Vagina (tissue), 2 donors: ENCODE results near the gene LSP1. TPM values are rescaled to one million over a fixed set of nuclear protein-coding genes. Genes with fewer than 3 reads are reported as not detected.

Source experiments
- DNase-seq, 2 donors: peaks; one replicate each; pipeline ENCODE4 v3.0.0-alpha.2; 2017; ENCODE audit errors: extremely low spot score in 2 of 2
- H3K27ac ChIP-seq: fragments of 200-600 bp; sonication (generic); one replicate; pipeline ENCODE4 v1.5.1; 2019
- H3K27me3 ChIP-seq: fragments of 200-600 bp; sonication (generic); one replicate; pipeline ENCODE4 v1.5.1; 2019
- H3K36me3 ChIP-seq, 2 donors: fragments of 200-600 bp; sonication (generic); one replicate each; pipeline ENCODE4 v1.5.1; 2017 to 2019
- H3K4me1 ChIP-seq: fragments of 200-600 bp; sonication (generic); one replicate; pipeline ENCODE4 v1.5.1; 2019
- H3K4me3 ChIP-seq, 2 donors: fragments of 200-600 bp; sonication (generic); 1 replicate in 1 of 2; 2 replicates in 1 of 2; pipeline ENCODE4 v1.5.1; 2016 to 2019
- H3K9me3 ChIP-seq: fragments of 200-600 bp; sonication (generic); one replicate; pipeline ENCODE4 v1.5.1; 2019
- CTCF ChIP-seq, 3 experiments: fragments of 450-650 bp in 2 of 3; fragments of 200-600 bp in 1 of 3; sonication (generic) in 1 of 3; IDR thresholded peaks; one replicate each; pipeline ENCODE4 v1.5.1; 2017 to 2019; ENCODE audit warnings: antibody characterized with exemption in 3 of 3, mild to moderate bottlenecking in 2 of 3, moderate library complexity in 2 of 3
- POLR2A ChIP-seq, 2 donors: fragments of 450-650 bp; IDR thresholded peaks; one replicate each; pipeline ENCODE4 v1.6.1; 2017; ENCODE audit warnings: antibody characterized with exemption in 2 of 2, mild to moderate bottlenecking in 2 of 2, moderate library complexity in 2 of 2
- POLR2AphosphoS5 ChIP-seq, 2 donors: sonication (generic); formaldehyde crosslinking; IDR thresholded peaks; one replicate each; pipeline ENCODE4 v1.9.0; 2017; ENCODE audit warnings: antibody characterized with exemption in 2 of 2, mild to moderate bottlenecking in 2 of 2, low read depth in 1 of 2; ENCODE audit not compliant: insufficient read depth in 1 of 2
- intact Hi-C: fragments of 100-400 bp; cut with DNase I; formaldehyde crosslinking; loops from one replicate; pipeline ENCODE4 v1.15.1; 2023
- total RNA-seq: library from RNA; depleted of rRNA; stranded (reverse); fragments of >200 nt; gene quantifications from one replicate; pipeline ENCODE4 v1.2.3, GENCODE V29; 2016

Gene LSP1
- total RNA-seq, 1 donor from 2014 or later, result 32.7 TPM

GRCh38 chr11:1891831-1892115 is 38.9 kb downstream of the LSP1 start, which contains the start of gene PRR33:
Gene PRR33, minus strand, starts transcription at chr11:1891895. Its CDS starts 1,311 bp downstream, at chr11:1890584.
- Histone ChIP-seq H3K9me3 (no peaks in the 10 kb centered on the region), H3K36me3 (peaks cover 0 to 13% of the 10 kb centered on the region in 2 donors), H3K4me1 (peaks cover 27% of the 10 kb centered on the region), H3K27ac (no peak within 1 kb of the TSS), H3K4me3 (no peak within 1 kb of the TSS), H3K27me3 (no peaks in the 10 kb centered on the region)
- TF ChIP-seq CTCF (IDR thresholded peaks at IDR 0.05), result no peak
- TF ChIP-seq POLR2A (IDR thresholded peaks at IDR 0.05), result no peak
- TF ChIP-seq POLR2AphosphoS5 (IDR thresholded peaks at IDR 0.05; ENCODE audit: insufficient read depth in 1 of 2, low read depth in 1 of 2), result no peak
- intact Hi-C loops, result no loop called here
- DNase-seq, result peak in 1 of 2 donors; percentile 85

DNA sequence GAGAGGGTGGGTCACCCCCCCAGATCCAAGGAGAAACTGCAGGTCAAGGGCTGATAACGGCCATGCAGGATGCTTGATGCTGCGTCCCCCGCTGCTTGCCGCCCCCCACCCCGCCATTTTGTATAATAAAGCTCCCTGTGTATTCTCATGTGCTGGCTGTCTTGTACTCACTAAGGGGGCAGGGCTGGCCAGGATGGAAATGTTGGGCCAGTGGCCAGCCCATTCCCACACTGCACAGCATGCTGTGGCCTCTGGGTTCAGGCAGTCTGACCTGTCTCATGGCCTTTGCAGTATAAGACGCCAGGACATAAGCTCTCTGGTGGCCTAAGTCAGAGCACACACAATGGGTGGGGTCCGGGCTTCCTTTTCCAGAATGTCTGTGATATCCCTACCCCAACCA is 39.2 kb downstream of the LSP1 start:
- Histone ChIP-seq H3K4me1 (peaks cover 27% of the 10 kb centered on the region), H3K27me3 (no peaks in the 10 kb centered on the region), H3K36me3 (peaks cover 0 to 10% of the 10 kb centered on the region in 2 donors), H3K27ac (no peak overlapping the region), H3K9me3 (no peaks in the 10 kb centered on the region), H3K4me3 (no peak overlapping the region)
- intact Hi-C loops, result no loop called here
- DNase-seq, result no peak
- TF ChIP-seq POLR2AphosphoS5 (IDR thresholded peaks at IDR 0.05; ENCODE audit: insufficient read depth in 1 of 2, low read depth in 1 of 2), result no peak
- TF ChIP-seq CTCF (IDR thresholded peaks at IDR 0.05), result no peak
- no peak for TF ChIP-seq POLR2A (IDR thresholded peaks at IDR 0.05)

GRCh38 chr11:1892558-1892957 is 39.7 kb downstream of the LSP1 start:
- Histone ChIP-seq H3K27me3 (no peaks in the 10 kb centered on the region), H3K9me3 (no peaks in the 10 kb centered on the region), H3K27ac (no peak overlapping the region), H3K4me1 (peaks cover 25% of the 10 kb centered on the region), H3K36me3 (peaks cover 0 to 5% of the 10 kb centered on the region in 2 donors), H3K4me3 (no peak overlapping the region)
- no peak for DNase-seq
- intact Hi-C loops, result no loop called here
- TF ChIP-seq POLR2AphosphoS5 (IDR thresholded peaks at IDR 0.05; ENCODE audit: insufficient read depth in 1 of 2, low read depth in 1 of 2) (no peak), POLR2A (IDR thresholded peaks at IDR 0.05) (no peak), CTCF (IDR thresholded peaks at IDR 0.05) (no peak)

DNA sequence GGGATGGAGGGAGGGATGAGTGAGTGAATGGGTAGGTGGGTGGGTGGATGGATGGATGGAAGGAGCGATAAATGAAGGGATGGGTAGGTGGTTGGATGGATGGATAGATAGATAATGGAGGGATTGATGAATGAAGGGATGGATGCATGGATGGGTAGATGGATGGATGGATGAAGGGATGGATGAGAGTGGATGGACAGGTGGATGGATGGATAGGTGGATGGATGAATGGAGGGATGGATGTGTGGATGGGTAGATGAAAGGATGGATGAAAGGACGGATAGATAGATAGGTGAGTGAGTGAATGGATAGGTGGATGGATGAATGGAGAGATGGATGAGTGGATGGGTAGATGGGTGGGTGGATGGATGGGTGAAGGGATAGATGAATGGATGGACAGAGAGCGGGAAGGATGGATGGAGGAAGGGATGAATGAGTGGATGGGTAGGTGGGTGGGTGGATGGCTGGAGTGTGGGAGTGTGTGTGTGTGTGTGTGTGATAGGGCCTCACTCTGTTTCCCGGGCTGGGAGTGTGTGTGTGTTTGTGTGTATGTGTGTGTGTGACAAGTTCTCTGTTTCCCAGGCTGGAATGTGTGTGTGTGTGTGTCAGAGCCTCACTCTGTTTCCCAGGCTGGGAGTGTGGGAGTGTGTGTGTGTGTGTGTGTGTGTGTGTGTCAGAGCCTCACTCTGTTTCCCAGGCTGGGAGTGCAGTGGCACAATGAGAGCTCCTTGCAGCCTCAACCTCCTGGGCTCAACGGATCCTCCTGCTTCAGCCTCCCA is 40.9 kb downstream of the LSP1 start:
- H3K4me3 ChIP-seq, result no peak overlapping the region
- DNase-seq, result no peak
- H3K27me3 ChIP-seq, result no peaks in the 10 kb centered on the region
- H3K27ac ChIP-seq, result no peak overlapping the region
- H3K4me1 ChIP-seq, result peaks cover 13% of the 10 kb centered on the region
- TF ChIP-seq POLR2A (IDR thresholded peaks at IDR 0.05), result no peak
- TF ChIP-seq POLR2AphosphoS5 (IDR thresholded peaks at IDR 0.05; ENCODE audit: insufficient read depth in 1 of 2, low read depth in 1 of 2), result no peak
- TF ChIP-seq CTCF (IDR thresholded peaks at IDR 0.05), result no peak
- intact Hi-C loops, result loop anchor here (1.0 kb wide), 1 partner anchor 23 kb away; no protein-coding TSS in a partner anchor
- H3K36me3 ChIP-seq, result no peaks in the 10 kb centered on the region
- H3K9me3 ChIP-seq, result no peaks in the 10 kb centered on the region

GRCh38 chr11:1894759-1895158 is 41.9 kb downstream of the LSP1 start:
- Histone ChIP-seq H3K4me3 (no peak overlapping the region), H3K27ac (no peak overlapping the region), H3K27me3 (no peaks in the 10 kb centered on the region), H3K9me3 (no peaks in the 10 kb centered on the region), H3K4me1 (peaks cover 3% of the 10 kb centered on the region), H3K36me3 (no peaks in the 10 kb centered on the region)
- TF ChIP-seq CTCF (IDR thresholded peaks at IDR 0.05) (no peak), POLR2AphosphoS5 (IDR thresholded peaks at IDR 0.05; ENCODE audit: insufficient read depth in 1 of 2, low read depth in 1 of 2) (no peak), POLR2A (IDR thresholded peaks at IDR 0.05) (no peak)
- intact Hi-C loops, result no loop called here
- no peak for DNase-seq
